BE2C (cell line): ENCODE data around the gene TMEM131L.

ENCODE experiments used
- DNase-seq: peaks from one replicate; pipeline ENCODE4 v3.0.0-alpha.2; 2020
- H3K27me3 ChIP-seq: fragments of 250-450 bp; sonication (Bioruptor Pico); 2 replicates; pipeline ENCODE4 v1.5.1; 2020; ENCODE audit warnings: mild to moderate bottlenecking
- H3K36me3 ChIP-seq: fragments of 250-450 bp; sonication (Bioruptor Pico); 2 replicates; pipeline ENCODE4 v1.5.1; 2020; ENCODE audit warnings: mild to moderate bottlenecking
- H3K4me1 ChIP-seq: fragments of 250-450 bp; sonication (Bioruptor Pico); 2 replicates; pipeline ENCODE4 v1.5.1; 2020
- H3K4me3 ChIP-seq: 2 replicates; pipeline ENCODE4 v1.5.1; 2011; ENCODE audit warnings: low read depth, low read length
- H3K9me3 ChIP-seq: fragments of 250-450 bp; sonication (Bioruptor Pico); 2 replicates; pipeline ENCODE4 v1.5.1; 2020
- TF ChIP-seq, protein P1 (sequence below): IDR thresholded peaks from 2 replicates; pipeline ENCODE4 v1.5.1; 2012; ENCODE audit warnings: mild to moderate bottlenecking, low read depth, low read length

Gene TMEM131L

DNA sequence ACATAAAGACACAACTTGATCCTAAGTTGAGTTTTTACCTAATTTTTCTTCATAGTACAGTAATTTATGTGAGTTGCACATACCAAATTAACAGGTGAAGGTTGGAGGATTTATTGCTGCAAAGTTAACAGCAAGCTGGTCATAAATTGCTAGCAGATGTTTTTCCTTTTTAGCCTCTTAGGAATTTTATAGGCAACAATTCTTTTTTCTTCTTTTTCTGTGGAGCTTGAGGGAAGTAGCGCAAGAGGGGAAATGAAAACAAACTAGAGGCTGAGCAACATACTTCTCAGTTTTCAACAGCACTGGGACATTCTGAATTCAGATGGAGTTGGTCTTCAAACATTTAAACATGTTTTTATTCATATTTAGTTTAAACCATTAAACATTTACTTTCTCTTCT, 154.2 kb downstream of the TMEM131L start:
- peaks cover 9% of the 10 kb centered on the region for H3K36me3 ChIP-seq

DNA sequence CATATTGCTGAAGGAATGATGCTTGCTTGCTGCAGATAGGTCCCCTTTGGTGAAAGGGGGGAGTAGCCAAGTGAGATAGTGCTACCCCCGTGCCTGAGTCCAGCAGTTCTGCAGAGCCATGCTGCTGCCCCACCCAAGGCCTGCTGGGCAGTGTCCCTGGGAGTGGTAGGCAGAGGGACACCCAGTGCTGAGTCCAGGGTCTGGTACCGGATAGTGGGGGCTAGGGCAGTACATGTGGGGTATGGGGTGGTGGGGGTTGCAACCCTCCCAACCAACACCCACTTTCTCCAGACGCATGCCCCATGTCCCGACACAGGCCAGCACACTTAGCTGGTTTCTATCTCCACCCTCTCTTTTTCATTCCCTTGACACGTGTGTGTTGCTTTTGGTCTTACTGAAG, 155.9 kb downstream of the TMEM131L start:
- no peak for DNase-seq
- TF ChIP-seq, protein P1, sequence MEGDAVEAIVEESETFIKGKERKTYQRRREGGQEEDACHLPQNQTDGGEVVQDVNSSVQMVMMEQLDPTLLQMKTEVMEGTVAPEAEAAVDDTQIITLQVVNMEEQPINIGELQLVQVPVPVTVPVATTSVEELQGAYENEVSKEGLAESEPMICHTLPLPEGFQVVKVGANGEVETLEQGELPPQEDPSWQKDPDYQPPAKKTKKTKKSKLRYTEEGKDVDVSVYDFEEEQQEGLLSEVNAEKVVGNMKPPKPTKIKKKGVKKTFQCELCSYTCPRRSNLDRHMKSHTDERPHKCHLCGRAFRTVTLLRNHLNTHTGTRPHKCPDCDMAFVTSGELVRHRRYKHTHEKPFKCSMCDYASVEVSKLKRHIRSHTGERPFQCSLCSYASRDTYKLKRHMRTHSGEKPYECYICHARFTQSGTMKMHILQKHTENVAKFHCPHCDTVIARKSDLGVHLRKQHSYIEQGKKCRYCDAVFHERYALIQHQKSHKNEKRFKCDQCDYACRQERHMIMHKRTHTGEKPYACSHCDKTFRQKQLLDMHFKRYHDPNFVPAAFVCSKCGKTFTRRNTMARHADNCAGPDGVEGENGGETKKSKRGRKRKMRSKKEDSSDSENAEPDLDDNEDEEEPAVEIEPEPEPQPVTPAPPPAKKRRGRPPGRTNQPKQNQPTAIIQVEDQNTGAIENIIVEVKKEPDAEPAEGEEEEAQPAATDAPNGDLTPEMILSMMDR: no peak
- H3K36me3 ChIP-seq: peaks cover 9% of the 10 kb centered on the region

More for the DNA sequence above, 154.2 kb downstream of the TMEM131L start:
- H3K9me3 ChIP-seq: no peaks in the 10 kb centered on the region
- no peak for DNase-seq
- H3K4me1 ChIP-seq: no peaks in the 10 kb centered on the region
- TF ChIP-seq, protein P1: no peak
- no peak overlapping the region for H3K4me3 ChIP-seq
- H3K27me3 ChIP-seq: no peaks in the 10 kb centered on the region

DNA sequence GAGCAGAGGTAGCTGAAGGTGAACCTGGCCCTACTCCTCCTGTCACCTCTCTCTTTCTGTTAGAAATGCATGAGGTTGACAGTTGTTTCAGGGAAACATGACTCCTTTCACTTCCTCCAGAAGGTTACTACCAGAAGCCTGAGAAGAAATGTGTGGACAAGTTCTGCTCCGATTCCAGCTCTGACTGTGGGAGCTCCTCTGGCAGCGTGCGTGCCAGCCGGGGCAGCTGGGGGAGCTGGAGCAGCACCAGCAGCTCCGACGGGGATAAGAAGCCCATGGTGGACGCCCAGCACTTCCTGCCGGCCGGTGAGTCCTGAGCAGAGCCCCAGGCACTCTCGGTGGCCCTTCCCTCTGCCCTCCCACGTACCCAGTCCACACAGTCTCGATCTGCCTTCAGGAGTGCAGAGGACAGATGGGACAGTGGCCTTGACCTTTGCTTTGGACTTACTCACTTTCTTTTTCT, 156.6 kb downstream of the TMEM131L start:
- Histone ChIP-seq H3K9me3 (no peaks in the 10 kb centered on the region), H3K27me3 (no peaks in the 10 kb centered on the region), H3K4me3 (no peak overlapping the region), H3K4me1 (no peaks in the 10 kb centered on the region), H3K36me3 (peaks cover 9% of the 10 kb centered on the region)
- DNase-seq: no peak
- TF ChIP-seq, protein P1: no peak

More for the DNA sequence above, 155.9 kb downstream of the TMEM131L start:
- no peak overlapping the region for H3K4me3 ChIP-seq
- H3K9me3 ChIP-seq: no peaks in the 10 kb centered on the region
- no peaks in the 10 kb centered on the region for H3K4me1 ChIP-seq
- H3K27me3 ChIP-seq: no peaks in the 10 kb centered on the region

DNA sequence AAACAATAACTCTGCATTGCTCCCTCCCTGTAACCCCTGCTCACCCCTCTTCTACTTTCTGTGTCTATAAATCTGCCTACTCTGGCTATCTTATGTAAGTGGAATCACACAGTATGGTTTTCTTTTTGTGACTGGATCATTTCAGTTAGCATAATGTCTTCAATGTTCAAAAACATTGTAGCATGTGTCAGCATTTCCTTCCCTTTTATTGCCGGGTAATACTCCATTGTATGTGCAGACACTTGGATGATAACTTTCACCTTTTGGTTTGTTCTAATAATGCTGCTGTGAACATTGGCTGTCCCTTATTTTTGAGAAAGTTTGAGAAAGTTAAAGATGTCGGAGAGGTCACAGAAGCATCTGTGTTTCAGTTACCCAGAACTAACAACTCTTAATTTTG, 157.3 kb downstream of the TMEM131L start:
- Histone ChIP-seq H3K4me1 (no peaks in the 10 kb centered on the region), H3K4me3 (no peak overlapping the region), H3K9me3 (no peaks in the 10 kb centered on the region), H3K27me3 (no peaks in the 10 kb centered on the region), H3K36me3 (peaks cover 9% of the 10 kb centered on the region)
- TF ChIP-seq, protein P1: no peak
- no peak for DNase-seq

DNA sequence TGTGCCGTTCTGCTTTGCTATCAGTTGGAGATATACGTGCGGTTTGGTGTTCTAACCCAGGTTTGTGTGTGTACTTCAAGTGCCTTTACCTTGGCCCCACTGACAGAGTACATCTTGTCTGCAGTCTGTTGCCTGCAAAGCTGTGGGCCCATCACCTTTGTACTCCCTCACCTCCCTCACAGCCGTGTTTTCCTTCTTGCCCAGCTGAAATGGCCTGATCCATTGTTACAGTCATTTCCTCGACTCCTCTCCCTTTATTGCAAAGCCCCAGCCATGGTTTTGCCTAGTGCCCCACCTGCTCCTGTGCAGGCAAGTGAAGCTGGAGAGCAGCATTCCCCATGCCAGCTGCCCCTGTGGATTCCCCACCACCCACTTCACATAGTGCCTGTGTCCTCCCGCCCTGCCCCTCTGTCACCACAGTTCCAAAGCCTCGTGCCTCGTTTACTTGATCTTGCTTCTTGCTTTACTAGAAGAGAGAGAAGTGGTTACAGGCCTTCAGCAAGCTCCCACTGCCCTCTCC, 162.7 kb downstream of the TMEM131L start:
- H3K4me3 ChIP-seq: no peak overlapping the region
- H3K4me1 ChIP-seq: no peaks in the 10 kb centered on the region
- peaks cover 12% of the 10 kb centered on the region for H3K36me3 ChIP-seq
- H3K27me3 ChIP-seq: no peaks in the 10 kb centered on the region
- no peaks in the 10 kb centered on the region for H3K9me3 ChIP-seq
- DNase-seq: no peak
- TF ChIP-seq, protein P1: no peak

DNA sequence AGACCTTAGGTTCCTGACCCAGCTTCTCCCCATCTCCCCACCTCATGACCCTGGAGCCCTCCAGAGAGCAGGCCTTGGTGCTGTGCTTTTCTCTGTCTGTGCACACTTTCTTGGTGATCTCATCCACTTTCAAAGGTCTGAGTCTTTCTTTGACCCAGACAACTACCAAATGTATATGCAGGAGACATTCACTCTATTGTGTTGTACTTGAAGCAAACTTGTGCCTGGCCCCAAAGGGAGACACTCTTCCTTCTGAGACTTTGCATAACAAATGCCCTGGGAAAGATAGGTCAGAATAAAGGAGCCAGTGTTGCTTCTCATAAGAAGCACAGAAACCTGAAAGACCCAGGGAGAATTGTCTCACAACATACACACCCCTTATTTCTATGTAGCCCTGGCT, 163.6 kb downstream of the TMEM131L start:
- Histone ChIP-seq H3K9me3 (no peaks in the 10 kb centered on the region), H3K4me1 (no peaks in the 10 kb centered on the region), H3K27me3 (no peaks in the 10 kb centered on the region), H3K4me3 (no peak overlapping the region), H3K36me3 (peaks cover 9% of the 10 kb centered on the region)
- DNase-seq: no peak
- TF ChIP-seq, protein P1: no peak
